SU-DHL-6 (cell line): ENCODE data around the gene SFTPB.

Experiments used
- H2AFZ ChIP-seq: fragments of 200-600 bp; sonication (generic); 2 replicates; pipeline ENCODE4 v1.6.1; 2014; ENCODE audit warnings: low read depth, mild to moderate bottlenecking, moderate library complexity, mixed read lengths, antibody characterized with exemption, low read length; ENCODE audit not compliant: severe bottlenecking
- H3F3A ChIP-seq: fragments of 200-600 bp; shearing (Covaris generic); 2 replicates; pipeline ENCODE4 v1.6.0; 2016; ENCODE audit warnings: antibody characterized with exemption, mild to moderate bottlenecking; ENCODE audit not compliant: insufficient read depth
- H3K27ac ChIP-seq: fragments of 200-600 bp; sonication (generic); 2 replicates; pipeline ENCODE4 v1.5.1; 2016; ENCODE audit warnings: low read depth, mild to moderate bottlenecking, low read length, moderate library complexity, mixed read lengths
- H3K27me3 ChIP-seq: fragments of 200-600 bp; sonication (generic), shearing (Covaris generic); 2 replicates; pipeline ENCODE4 v1.6.0; 2014; ENCODE audit warnings: mild to moderate bottlenecking, low read length
- H3K36me3 ChIP-seq: fragments of 200-600 bp; sonication (generic); 2 replicates; pipeline ENCODE4 v1.6.1; 2014; ENCODE audit warnings: mild to moderate bottlenecking, low read length, mixed read lengths
- H3K4me2 ChIP-seq: fragments of 300-600, 200-600 bp; shearing (Covaris generic), sonication (generic); 2 replicates; pipeline ENCODE4 v1.6.0; 2014; ENCODE audit warnings: low read length, low read depth, mild to moderate bottlenecking; ENCODE audit not compliant: poor library complexity, severe bottlenecking
- H3K4me3 ChIP-seq: fragments of 200-600 bp; sonication (generic); 2 replicates; pipeline ENCODE4 v1.5.1; 2014; ENCODE audit warnings: antibody characterized with exemption, low read length, mild to moderate bottlenecking, mixed read lengths; ENCODE audit not compliant: insufficient read depth, poor library complexity, severe bottlenecking
- H3K79me2 ChIP-seq: fragments of 200-600 bp; sonication (generic); 2 replicates; pipeline ENCODE4 v1.6.1; 2014; ENCODE audit warnings: mild to moderate bottlenecking, low read length, moderate library complexity; ENCODE audit not compliant: insufficient read depth
- H3K9ac ChIP-seq: fragments of 200-600 bp; sonication (generic); 2 replicates; pipeline ENCODE4 v1.7.0; 2014; ENCODE audit warnings: mild to moderate bottlenecking, low read length
- H3K9me2 ChIP-seq: fragments of 200-600 bp; sonication (generic); replicated peaks from 2 replicates; pipeline ENCODE4 v1.6.1; 2014; ENCODE audit warnings: low read length; ENCODE audit not compliant: insufficient read depth
- H3K9me3 ChIP-seq: fragments of 200-600 bp; sonication (generic); 2 replicates; pipeline ENCODE4 v1.6.1; 2014; ENCODE audit warnings: low read length, mixed read lengths; ENCODE audit not compliant: insufficient read depth
- H4K20me1 ChIP-seq: fragments of 200-600 bp; sonication (generic); 2 replicates; pipeline ENCODE4 v1.6.1; 2014; ENCODE audit warnings: low read depth, mild to moderate bottlenecking, antibody characterized with exemption, low read length, moderate library complexity, mixed read lengths
- CTCF ChIP-seq: fragments of 200-600 bp; sonication (generic); IDR thresholded peaks from one replicate; pipeline ENCODE4 v1.5.1; 2017; ENCODE audit warnings: antibody characterized with exemption, mild to moderate bottlenecking, low read length, moderate library complexity; ENCODE audit not compliant: insufficient read depth, poor library complexity, severe bottlenecking
- EZH2phosphoT487 ChIP-seq: fragments of 200-600 bp; sonication (generic), shearing (Covaris generic); conservative IDR thresholded peaks from 2 replicates; pipeline ENCODE4 v1.6.1; 2018; ENCODE audit warnings: mild to moderate bottlenecking, antibody characterized with exemption, low read length, moderate library complexity, mixed read lengths

SFTPB gene

GRCh38 chr2:85678794-85679672 lies 11.0 kb upstream of the SFTPB start:
- H3K79me2 ChIP-seq, result no peaks in the 10 kb centered on the region
- no peak overlapping the region for H2AFZ ChIP-seq
- no peaks in the 10 kb centered on the region for H3K9me2 ChIP-seq
- H3K4me2 ChIP-seq, result no peak overlapping the region
- no peaks in the 10 kb centered on the region for H4K20me1 ChIP-seq
- no peak for TF ChIP-seq EZH2phosphoT487
- TF ChIP-seq CTCF, result peak; percentile 82
- no peaks in the 10 kb centered on the region for H3K9me3 ChIP-seq
- no peaks in the 10 kb centered on the region for H3F3A ChIP-seq
- H3K4me3 ChIP-seq, result no peak overlapping the region
- H3K9ac ChIP-seq, result no peak overlapping the region
- H3K27me3 ChIP-seq, result no peaks in the 10 kb centered on the region
- H3K36me3 ChIP-seq, result no peaks in the 10 kb centered on the region
- no peak overlapping the region for H3K27ac ChIP-seq

- no peaks in the 10 kb centered on the region for H3K9me3 ChIP-seq
Observed at GRCh38 chr2:85678377-85678776, 10.4 kb upstream of the SFTPB start.

GRCh38 chr2:85675866-85676548 lies 8.0 kb upstream of the SFTPB start:
- Histone ChIP-seq H3K4me3 (no peak overlapping the region), H3K27me3 (no peaks in the 10 kb centered on the region), H3K27ac (no peak overlapping the region), H3K79me2 (no peaks in the 10 kb centered on the region), H3K9ac (no peak overlapping the region), H3K4me2 (no peak overlapping the region), H3F3A (no peaks in the 10 kb centered on the region), H3K36me3 (no peaks in the 10 kb centered on the region), H4K20me1 (no peaks in the 10 kb centered on the region), H2AFZ (no peak overlapping the region), H3K9me3 (no peaks in the 10 kb centered on the region), H3K9me2 (no peaks in the 10 kb centered on the region)
- no peak for TF ChIP-seq EZH2phosphoT487
- no peak for TF ChIP-seq CTCF

More at GRCh38 chr2:85678377-85678776, 10.4 kb upstream of the SFTPB start:
- no peaks in the 10 kb centered on the region for H3K79me2 ChIP-seq
- H3K4me3 ChIP-seq, result no peak overlapping the region
- no peak overlapping the region for H2AFZ ChIP-seq
- H3K9ac ChIP-seq, result no peak overlapping the region
- H3K36me3 ChIP-seq, result no peaks in the 10 kb centered on the region
- no peaks in the 10 kb centered on the region for H3K27me3 ChIP-seq
- no peaks in the 10 kb centered on the region for H3K9me2 ChIP-seq
- TF ChIP-seq CTCF (no peak), EZH2phosphoT487 (no peak)
- no peaks in the 10 kb centered on the region for H3F3A ChIP-seq
- H3K27ac ChIP-seq, result no peak overlapping the region
- no peaks in the 10 kb centered on the region for H4K20me1 ChIP-seq
- no peak overlapping the region for H3K4me2 ChIP-seq
